PC-9 (cell line): ENCODE results near the gene EDRF1.

ENCODE experiments used
- EZH2 ChIP-seq: fragments of 200-600 bp; sonication (generic); IDR thresholded peaks from 2 replicates; pipeline ENCODE4 v1.8.0; 2017; ENCODE audit warnings: antibody characterized with exemption, low read depth
- TF ChIP-seq, protein P1 (sequence below): fragments of 200-600 bp; sonication (generic); conservative IDR thresholded peaks from 2 replicates; pipeline ENCODE4 v1.6.1; 2017; ENCODE audit warnings: mixed run types, antibody characterized with exemption, mild to moderate bottlenecking, moderate library complexity

DNA sequence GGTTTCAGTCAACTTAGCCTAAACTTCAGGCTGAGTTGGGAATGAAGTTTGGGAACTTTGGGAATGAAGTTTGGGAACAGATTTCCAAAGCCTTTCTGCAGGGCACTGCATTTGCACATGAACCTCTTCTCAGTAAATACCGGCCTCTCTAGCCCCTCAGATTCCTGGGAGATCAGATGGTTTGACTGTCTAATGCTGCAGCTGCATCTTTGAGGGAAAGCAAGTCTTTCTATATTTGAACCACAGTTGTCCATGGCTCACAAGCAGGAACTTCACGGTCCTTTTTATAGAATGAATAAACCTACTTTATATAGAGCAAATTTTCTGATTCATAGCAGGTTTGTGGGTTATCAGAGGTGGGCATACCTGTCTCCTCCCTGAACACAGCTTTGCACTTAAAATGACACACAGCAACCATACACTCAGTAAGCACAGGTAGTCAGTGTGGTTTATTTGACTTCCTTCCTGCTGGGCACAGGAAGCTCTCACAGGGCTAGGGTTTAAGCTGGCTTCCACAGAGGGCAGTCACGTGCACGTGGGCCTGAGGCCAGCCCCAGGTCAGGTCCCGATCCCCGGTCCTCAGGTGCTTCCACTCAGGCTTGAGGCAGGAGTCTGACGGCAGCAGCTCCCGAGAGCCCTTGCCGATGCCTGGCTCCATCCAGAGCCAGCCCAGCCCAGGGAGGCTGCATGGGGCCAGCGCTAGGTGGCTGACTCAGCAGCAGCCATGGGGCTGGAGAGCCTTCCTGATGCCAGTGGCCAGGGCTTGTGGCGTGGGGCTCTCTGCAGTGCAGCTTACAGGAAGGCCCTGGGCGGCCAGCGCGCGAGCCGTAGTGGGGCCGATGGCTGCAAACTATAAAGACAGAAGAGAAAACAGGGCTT is 68.9 kb downstream of the EDRF1 start:
- TF ChIP-seq, protein P1, sequence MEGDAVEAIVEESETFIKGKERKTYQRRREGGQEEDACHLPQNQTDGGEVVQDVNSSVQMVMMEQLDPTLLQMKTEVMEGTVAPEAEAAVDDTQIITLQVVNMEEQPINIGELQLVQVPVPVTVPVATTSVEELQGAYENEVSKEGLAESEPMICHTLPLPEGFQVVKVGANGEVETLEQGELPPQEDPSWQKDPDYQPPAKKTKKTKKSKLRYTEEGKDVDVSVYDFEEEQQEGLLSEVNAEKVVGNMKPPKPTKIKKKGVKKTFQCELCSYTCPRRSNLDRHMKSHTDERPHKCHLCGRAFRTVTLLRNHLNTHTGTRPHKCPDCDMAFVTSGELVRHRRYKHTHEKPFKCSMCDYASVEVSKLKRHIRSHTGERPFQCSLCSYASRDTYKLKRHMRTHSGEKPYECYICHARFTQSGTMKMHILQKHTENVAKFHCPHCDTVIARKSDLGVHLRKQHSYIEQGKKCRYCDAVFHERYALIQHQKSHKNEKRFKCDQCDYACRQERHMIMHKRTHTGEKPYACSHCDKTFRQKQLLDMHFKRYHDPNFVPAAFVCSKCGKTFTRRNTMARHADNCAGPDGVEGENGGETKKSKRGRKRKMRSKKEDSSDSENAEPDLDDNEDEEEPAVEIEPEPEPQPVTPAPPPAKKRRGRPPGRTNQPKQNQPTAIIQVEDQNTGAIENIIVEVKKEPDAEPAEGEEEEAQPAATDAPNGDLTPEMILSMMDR: no peak
- no peak for TF ChIP-seq EZH2
